Heart right ventricle (tissue), 16 donors: ENCODE measurements around the gene TCF4. TPM values are rescaled to one million over a fixed set of nuclear protein-coding genes. Genes with fewer than 3 reads are reported as not detected.
A peak's percentile ranks its signal among the peaks of the same experiment; 100 is the strongest.

ENCODE experiments used
- ATAC-seq, 8 donors: fragments of 200-7000 bp; cut with Tn5 transposase; one replicate each; pipeline ENCODE4 v1.9.1; 2020; ENCODE audit warnings: mild to moderate bottlenecking in 8 of 8, moderate library complexity in 8 of 8, moderate number of reproducible peaks in 1 of 8
- DNase-seq, 2 donors: peaks; one replicate each; pipeline ENCODE4 v3.0.0-alpha.2; 2020
- H3K27ac ChIP-seq, 10 donors: fragments of 200-600 bp; sonication (generic) in 2 of 10; one replicate each; pipeline versions ENCODE4 v1.5.0 to v1.8.0; 2020 to 2022; ENCODE audit warnings: mild to moderate bottlenecking in 3 of 10
- H3K27me3 ChIP-seq, 7 donors: fragments of 200-600 bp; one replicate each; pipeline ENCODE4 v1.8.0; 2021 to 2022; ENCODE audit warnings: mild to moderate bottlenecking in 2 of 7
- H3K36me3 ChIP-seq, 9 donors: fragments of 200-600 bp; sonication (generic) in 1 of 9; one replicate each; pipeline versions ENCODE4 v1.5.0 to v1.8.0; 2020 to 2022; ENCODE audit warnings: mild to moderate bottlenecking in 2 of 9
- H3K4me1 ChIP-seq, 9 donors: fragments of 200-600 bp; sonication (generic) in 1 of 9; one replicate each; pipeline versions ENCODE4 v1.5.0 to v1.8.0; 2020 to 2022; ENCODE audit warnings: mild to moderate bottlenecking in 4 of 9
- H3K4me3 ChIP-seq, 10 donors: fragments of 200-600 bp; sonication (generic) in 2 of 10; one replicate each; pipeline versions ENCODE4 v1.5.0 to v1.8.0; 2020 to 2022; ENCODE audit warnings: mild to moderate bottlenecking in 7 of 10, moderate library complexity in 2 of 10
- H3K9me3 ChIP-seq, 11 donors: fragments of 200-600 bp in 10 of 11; sonication (generic) in 2 of 11; one replicate each; pipeline versions ENCODE4 v1.5.0 to v1.8.0; 2013 to 2022; ENCODE audit warnings: mild to moderate bottlenecking in 2 of 11, control low read depth in 1 of 11, moderate library complexity in 1 of 11
- CTCF ChIP-seq, 9 donors: fragments of 200-600 bp; sonication (generic) in 2 of 9; IDR thresholded peaks; one replicate each; pipeline versions ENCODE4 v1.5.0 to v1.8.0; 2021 to 2022; ENCODE audit warnings: antibody characterized with exemption in 9 of 9, mild to moderate bottlenecking in 5 of 9, moderate library complexity in 1 of 9
- WGBS, 2 donors: extraction: QIAGEN DNeasy Blood & Tissue Kit; methylation state at CpG; one replicate each; pipeline ENCODE4 v1.1.7; 2013; ENCODE audit warnings: inconsistent platforms in 1 of 2; 5-methylcytosine and 5-hydroxymethylcytosine counted together
- intact Hi-C, 10 donors: fragments of 100-400 bp; cut with DNase I; formaldehyde crosslinking; loops; one replicate each; pipeline versions ENCODE4 v1.11.1 to v1.14.2; 2022
- polyA plus RNA-seq, 2 donors: library from polyadenylated mRNA; stranded (reverse); fragments of 200-250 nt; gene quantifications; one replicate each; pipeline ENCODE4 v1.2.3, GENCODE V29; 2013
- total RNA-seq, 10 donors: library from RNA; stranded (reverse); fragmentation: NEBNext Ultra II Directional in 3 of 10; extraction: Animal tissue kit (Norgen Biotek cat#: 25700) in 3 of 10; gene quantifications; one replicate each; pipeline versions ENCODE4 v1.2.1 to v1.2.4, GENCODE V29; 2021 to 2023
- donor health status: Arrhythmogenic right ventricular cardiomyopathy.
- donor health status: ischemic (EF 13 %, LVEDD 7.1; RV severe dilation, severe dysfunction).
- donor health status: healthy with polysubstance abuse.
- donor health status: DM: no; HTN: yes; CAD: no.
- donor health status: DM: no; HTN: no; CAD: no.
- donor health status: ischemic (EF 25% LVEDD 6.9; RV normal size, moderate dysfunction).
- donor health status: ischemic (EF 25% LVEDD 5.7; RV mildly dilated, moderate dysfunction).
- donor health status: healthy.
- donor health status: DM: yes; HTN: yes; CAD: no.
- donor health status: Ischemic cardiomyopathy.
- donor health status: ischemic (EF 35%, LVEDD 5.7; RV mildly dilated, moderate dysfunction).
- donor health status: nonischemic (EF 11% LVEDD 7.7; RV severe dilation, severe dysfunction).
- donor health status: DM: yes; HTN: yes; CAD: no.
- donor health status: PGD.
- donor health status: ischemic (EF 29% LVEDD 5.4; RV normal size, mild dysfunction).
- donor health status: nonischemic (EF 23%, LVEDD 6.1; RV moderate dilation, normal function).

TCF4 gene
- total and polyA plus RNA-seq, 12 donors, result 12.6 to 90.1 (median 65.5) TPM

- no peaks in the 10 kb centered on the region for H3K27me3 ChIP-seq
- H3K36me3 ChIP-seq, result no peaks in the 10 kb centered on the region
- peak in 1 of 8 donors; percentile 34 for ATAC-seq
- WGBS, 2 donors, result 45 to 71% methylated on average over 3 of the region's 3 CpGs
- H3K27ac ChIP-seq, result peak overlapping the region in 7 of 10 donors; percentile 14 to 77 (median 65)
- no peak for DNase-seq
- H3K9me3 ChIP-seq, result no peaks in the 10 kb centered on the region
- H3K4me1 ChIP-seq, result peaks cover 3 to 53% (median 31%) of the 10 kb centered on the region in 9 donors
- no peak for TF ChIP-seq CTCF (IDR thresholded peaks at IDR 0.05)
- intact Hi-C loops, result loop anchor here in 4 of 10 donors (10.0 kb wide), 4 partner anchors 157 to 267 kb away; no protein-coding TSS in a partner anchor
- peak overlapping the region in 1 of 10 donors; percentile 11 for H3K4me3 ChIP-seq
Measured at GRCh38 chr18:55501579-55501978, 86.4 kb downstream of the TCF4 start.

- Histone ChIP-seq H3K4me1 (peaks cover 3 to 58% (median 30%) of the 10 kb centered on the region in 9 donors), H3K4me3 (peak overlapping the region in 3 of 10 donors; percentile 4 to 17 (median 8)), H3K9me3 (no peaks in the 10 kb centered on the region), H3K36me3 (no peaks in the 10 kb centered on the region), H3K27me3 (no peaks in the 10 kb centered on the region), H3K27ac (peak overlapping the region in 9 of 10 donors; percentile 35 to 77 (median 54))
- WGBS, 2 donors, result 42 to 64% methylated on average over 4 of the region's 4 CpGs
- no peak for TF ChIP-seq CTCF (IDR thresholded peaks at IDR 0.05)
- DNase-seq (no peak), ATAC-seq (peak in 6 of 8 donors; percentile 37 to 78 (median 73))
- intact Hi-C loops, result loop anchor here in 4 of 10 donors (10.0 kb wide), 4 partner anchors 156 to 266 kb away; no protein-coding TSS in a partner anchor
Measured at GRCh38 chr18:55500316-55501086, 87.5 kb downstream of the TCF4 start.

GRCh38 chr18:55499526-55499925, 88.5 kb downstream of the TCF4 start:
- H3K36me3 ChIP-seq, result no peaks in the 10 kb centered on the region
- no peaks in the 10 kb centered on the region for H3K9me3 ChIP-seq
- WGBS, 2 donors, result 81 to 85% methylated on average over 3 of the region's 3 CpGs
- H3K4me1 ChIP-seq, result peaks cover 3 to 66% (median 30%) of the 10 kb centered on the region in 9 donors
- H3K27me3 ChIP-seq, result no peaks in the 10 kb centered on the region
- intact Hi-C loops, result loop anchor here in 1 of 10 donors (10.0 kb wide), 1 partner anchor 155 kb away; no protein-coding TSS in a partner anchor
- DNase-seq (no peak), ATAC-seq (no peak)
- TF ChIP-seq CTCF (IDR thresholded peaks at IDR 0.05), result no peak
- no peak overlapping the region for H3K4me3 ChIP-seq
- H3K27ac ChIP-seq, result peak overlapping the region in 8 of 10 donors; percentile 35 to 77 (median 60)

- no peaks in the 10 kb centered on the region for H3K36me3 ChIP-seq
- DNase-seq, result no peak
- H3K4me3 ChIP-seq, result no peak overlapping the region
- H3K4me1 ChIP-seq, result peaks cover 3 to 70% (median 31%) of the 10 kb centered on the region in 9 donors
- TF ChIP-seq CTCF (IDR thresholded peaks at IDR 0.05), result no peak
- H3K27ac ChIP-seq, result no peak overlapping the region
- intact Hi-C loops, result loop anchor here in 1 of 10 donors (10.0 kb wide), 1 partner anchor 153 kb away; no protein-coding TSS in a partner anchor
- ATAC-seq, result peak in 1 of 8 donors; percentile 9
- 70 to 81% methylated on average over 5 of the region's 5 CpGs for WGBS, 2 donors
- H3K9me3 ChIP-seq, result no peaks in the 10 kb centered on the region
- no peaks in the 10 kb centered on the region for H3K27me3 ChIP-seq
Measured at GRCh38 chr18:55497825-55498403, 90.1 kb downstream of the TCF4 start.
